ENCODE measurements around the gene MRPS18C.

MRPS18C gene

GRCh38 chr4:83455281-83456183, at the start of gene MRPS18C, which contains the start of gene HELQ:
MRPS18C (plus strand) TSS chr4:83456058; CDS start chr4:83456078, 20 bp downstream.
HELQ (minus strand) TSS chr4:83455823; CDS start chr4:83455693, 130 bp downstream.
- TF ChIP-seq CTCF (IDR thresholded peaks at IDR 0.05; ENCODE audit: insufficient read depth, low read length, missing control alignments): peak; percentile 25
- DNase-seq (ENCODE audit: low read depth, low spot score): peak; percentile 92
- CTCF ChIA-PET: interaction anchor here (0.8 to 1.4 kb wide), 4 partner anchors 15 to 97 kb away, joined by 3 to 4 read pairs (median 3); no protein-coding TSS in a partner anchor
- POLR2A ChIA-PET: interaction anchor here (0.7 to 1.7 kb wide), 4 partner anchors 14 to 421 kb away, joined by 3 to 7 read pairs (median 3); partner anchors contain the start of genes COPS4 and COQ2
- peak within 1 kb of the TSS; percentile 91 for H3K4me3 ChIP-seq (ENCODE audit: low read depth, low read length)

- POLR2A ChIA-PET: no interaction called here
- no peak for DNase-seq (ENCODE audit: low read depth, low spot score)
- CTCF ChIA-PET: no interaction called here
- TF ChIP-seq CTCF (IDR thresholded peaks at IDR 0.05; ENCODE audit: insufficient read depth, low read length, missing control alignments): no peak
- H3K4me3 ChIP-seq (ENCODE audit: low read depth, low read length): no peak overlapping the region
These were observed 47.0 kb upstream of the MRPS18C start for GRCh38 chr4:83408908-83409307.

- TF ChIP-seq CTCF (IDR thresholded peaks at IDR 0.05; ENCODE audit: insufficient read depth, low read length, missing control alignments): no peak
- no peak overlapping the region for H3K4me3 ChIP-seq (ENCODE audit: low read depth, low read length)
- no peak for DNase-seq (ENCODE audit: low read depth, low spot score)
- CTCF ChIA-PET: interaction anchor here (1.0 to 1.2 kb wide), 2 partner anchors 9 to 51 kb away, joined by 3 read pairs; no protein-coding TSS in a partner anchor
- POLR2A ChIA-PET: no interaction called here
These were observed 42.2 kb upstream of the MRPS18C start for GRCh38 chr4:83413676-83414075.

- H3K4me3 ChIP-seq (ENCODE audit: low read depth, low read length): no peak overlapping the region
- TF ChIP-seq CTCF (IDR thresholded peaks at IDR 0.05; ENCODE audit: insufficient read depth, low read length, missing control alignments): no peak
- ChIA-PET POLR2A (no interaction called here), CTCF (no interaction called here)
- DNase-seq (ENCODE audit: low read depth, low spot score): no peak
These were observed 38.3 kb upstream of the MRPS18C start for GRCh38 chr4:83417566-83417965.

GRCh38 chr4:83418211-83418610, 37.6 kb upstream of the MRPS18C start:
- H3K4me3 ChIP-seq (ENCODE audit: low read depth, low read length): no peak overlapping the region
- ChIA-PET POLR2A (no interaction called here), CTCF (no interaction called here)
- no peak for TF ChIP-seq CTCF (IDR thresholded peaks at IDR 0.05; ENCODE audit: insufficient read depth, low read length, missing control alignments)
- no peak for DNase-seq (ENCODE audit: low read depth, low spot score)

GRCh38 chr4:83431200-83431599, 24.7 kb upstream of the MRPS18C start:
- no peak overlapping the region for H3K4me3 ChIP-seq (ENCODE audit: low read depth, low read length)
- TF ChIP-seq CTCF (IDR thresholded peaks at IDR 0.05; ENCODE audit: insufficient read depth, low read length, missing control alignments): no peak
- ChIA-PET POLR2A (no interaction called here), CTCF (no interaction called here)
- DNase-seq (ENCODE audit: low read depth, low spot score): no peak

Data from AG04449 (cell line).